Peyer's patch (tissue), 4 donors: Measurements from ENCODE around the gene DCTD.

Experiments
- CTCF ChIP-seq, 6 experiments: fragments of 450-650 bp in 4 of 6; fragments of 200-600 bp in 2 of 6; sonication (generic) in 1 of 6; IDR thresholded peaks; one replicate each; pipeline ENCODE4 v1.5.1; 2017 to 2019; ENCODE audit warnings: antibody characterized with exemption in 6 of 6, mild to moderate bottlenecking in 3 of 6, moderate library complexity in 1 of 6
- POLR2A ChIP-seq, 2 donors: fragments of 450-650 bp; IDR thresholded peaks; one replicate each; pipeline ENCODE4 v1.5.1; 2017; ENCODE audit warnings: antibody characterized with exemption in 2 of 2, mild to moderate bottlenecking in 2 of 2, moderate library complexity in 2 of 2

- TF ChIP-seq CTCF (IDR thresholded peaks at IDR 0.05) (no peak), POLR2A (IDR thresholded peaks at IDR 0.05) (no peak)
These were observed 61.3 kb downstream of the DCTD start for GRCh38 chr4:182855877-182856276.
